HG02798 (cell line): ENCODE results near the gene BRSK2.

Experiments
- ATAC-seq: cut with Tn5 transposase; IDR thresholded peaks from one replicate; pipeline ENCODE4 v1.9.1; 2021; ENCODE audit warnings: mild to moderate bottlenecking; ENCODE audit not compliant: unreplicated experiment, poor library complexity

BRSK2 gene

GRCh38 chr11:1487851-1488574 is 98.3 kb downstream of the BRSK2 start:
- no peak for ATAC-seq

- no peak for ATAC-seq
Observed at GRCh38 chr11:1488575-1489180, 98.9 kb downstream of the BRSK2 start.

DNA sequence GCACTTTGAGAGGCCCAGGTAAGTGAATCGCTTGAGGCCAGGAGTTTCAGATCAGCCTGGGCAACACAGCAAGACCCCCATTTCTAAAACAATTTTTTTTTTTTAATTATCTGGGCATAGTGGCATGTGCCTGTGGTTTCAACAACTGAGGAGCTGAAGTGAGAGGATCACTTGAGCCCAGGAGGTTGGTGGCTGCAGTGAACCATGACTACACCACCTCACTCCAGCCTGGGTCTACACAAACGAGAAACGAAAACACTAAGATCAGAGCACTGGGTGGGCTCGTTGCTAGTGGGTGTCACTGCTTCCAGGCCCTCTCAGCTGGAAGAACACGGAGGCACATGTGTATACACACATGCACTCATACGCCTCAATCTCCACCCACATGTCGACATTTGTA is 100.9 kb downstream of the BRSK2 start:
- no peak for ATAC-seq

GRCh38 chr11:1491379-1491778 is 101.6 kb downstream of the BRSK2 start:
- ATAC-seq = no peak

GRCh38 chr11:1493650-1494244 is 104.0 kb downstream of the BRSK2 start:
- no peak for ATAC-seq

- ATAC-seq = no peak
Observed at GRCh38 chr11:1494650-1495049, 104.9 kb downstream of the BRSK2 start.

- no peak for ATAC-seq
Observed at GRCh38 chr11:1496091-1496760, 106.5 kb downstream of the BRSK2 start.

GRCh38 chr11:1496761-1497095 is 107.0 kb downstream of the BRSK2 start:
- ATAC-seq = no peak

GRCh38 chr11:1497600-1497999 is 107.9 kb downstream of the BRSK2 start:
- ATAC-seq = no peak

DNA sequence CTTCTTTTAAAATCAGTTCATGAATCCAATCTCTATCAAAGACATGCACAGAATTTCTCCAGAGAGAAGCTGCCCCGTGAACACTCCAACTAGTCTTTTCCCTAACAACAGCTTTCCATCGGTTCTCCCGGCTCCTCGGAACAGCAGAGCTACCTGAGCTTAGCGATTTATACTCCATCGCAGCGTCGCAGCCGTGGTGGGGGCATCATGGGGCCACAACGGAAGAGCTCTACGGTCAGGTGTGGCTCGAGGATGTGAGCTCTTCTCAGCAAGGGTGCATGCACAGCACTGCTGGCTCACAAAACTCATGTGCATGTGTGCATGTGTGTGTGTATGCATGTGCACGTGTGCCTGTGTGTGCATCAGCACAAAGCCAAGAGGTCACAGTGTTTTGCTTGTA is 108.5 kb downstream of the BRSK2 start:
- ATAC-seq = no peak

GRCh38 chr11:1499261-1499890 is 109.6 kb downstream of the BRSK2 start:
- no peak for ATAC-seq

DNA sequence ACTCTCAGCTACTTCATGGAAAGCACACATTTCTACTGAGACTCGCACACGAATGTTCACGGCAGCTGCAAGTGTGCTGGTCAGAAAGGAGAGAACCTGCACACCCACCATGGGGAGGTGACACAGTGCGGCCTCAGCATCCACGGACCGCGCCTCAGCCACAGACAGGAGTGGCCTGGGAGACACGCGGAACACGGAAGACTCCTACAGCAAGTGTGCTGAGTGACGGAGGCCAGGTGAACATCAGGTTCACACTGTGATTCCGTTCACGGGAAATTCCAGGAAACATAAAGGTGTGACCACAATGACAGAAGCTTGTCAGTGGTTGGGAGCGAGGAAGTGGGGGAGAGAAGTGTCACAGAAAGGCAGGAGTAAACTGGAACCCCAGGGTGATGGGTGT is 110.2 kb downstream of the BRSK2 start:
- ATAC-seq = no peak

- ATAC-seq = no peak
Observed at GRCh38 chr11:1500466-1501420, 111.0 kb downstream of the BRSK2 start.

DNA sequence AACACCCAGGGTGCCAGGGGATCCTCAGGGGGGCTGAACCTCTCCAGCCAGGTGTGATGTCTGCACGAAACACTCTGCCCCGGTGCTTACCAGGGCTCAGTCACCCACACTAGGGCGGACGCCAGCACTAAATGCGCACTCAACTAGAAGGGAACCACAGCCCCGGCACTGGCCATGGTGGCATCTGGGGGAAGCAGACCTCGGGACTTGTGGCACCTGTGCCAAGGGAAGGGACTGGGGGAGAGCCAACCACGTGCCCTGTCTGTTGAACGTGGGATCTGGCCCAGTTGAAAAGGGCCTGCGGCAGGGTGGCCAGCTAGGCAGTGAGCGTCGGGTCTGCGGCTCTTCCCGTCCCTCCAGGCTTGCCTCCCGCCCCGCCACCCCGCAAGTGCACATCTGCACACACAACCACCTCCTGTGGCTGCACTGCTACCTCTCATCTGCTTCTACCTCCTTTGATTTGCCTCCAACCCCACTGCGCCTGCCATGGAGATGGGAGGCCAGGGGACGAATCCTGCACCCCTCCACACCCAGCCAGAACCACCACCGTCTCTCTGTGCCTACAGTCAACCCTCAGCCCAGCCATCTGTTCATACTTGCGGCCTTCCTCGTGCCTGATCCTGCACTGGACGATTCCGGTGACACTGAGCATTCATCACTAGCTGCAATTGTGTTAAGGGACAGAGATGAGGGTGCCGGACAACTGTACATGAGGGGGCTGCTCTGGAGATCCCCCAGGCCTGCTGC is 111.9 kb downstream of the BRSK2 start:
- ATAC-seq = no peak

- no peak for ATAC-seq
Observed at GRCh38 chr11:1502168-1502953, 112.6 kb downstream of the BRSK2 start.

- no peak for ATAC-seq
Observed at GRCh38 chr11:1502954-1503707, 113.4 kb downstream of the BRSK2 start.

GRCh38 chr11:1503708-1504104 is 114.0 kb downstream of the BRSK2 start:
- no peak for ATAC-seq

GRCh38 chr11:1504138-1504537 is 114.4 kb downstream of the BRSK2 start:
- no peak for ATAC-seq
